ENCODE measurements around the gene C12orf75. TPM values are rescaled to one million over a fixed set of nuclear protein-coding genes. Genes with fewer than 3 reads are reported as not detected.

The C12orf75 gene
- total and polyA plus RNA-seq, 2 donors (not counting 3 experiments of a cell fraction or from before 2014, with no cell fraction given) = 23.6 to 60.7 TPM

GRCh38 chr12:105296116-105297089 lies 34.1 kb upstream of the C12orf75 start:
- H3K9me3 ChIP-seq (replicated peaks; ENCODE audit: control insufficient read depth, insufficient read depth, low read length) = no peaks in the 10 kb centered on the region
- ChIA-PET POLR2A (no interaction called here), CTCF (interaction anchor here (0.7 kb wide), 1 partner anchor 28 kb away, joined by 3 read pairs; no protein-coding TSS in a partner anchor)
- intact Hi-C loops (cut with micrococcal nuclease) = no loop called here
- no peaks in the 10 kb centered on the region for H3K36me3 ChIP-seq (ENCODE audit: control insufficient read depth in 2 of 2, extremely low read depth in 1 of 2, insufficient read depth in 2 of 2, low read length in 2 of 2)
- H4K20me1 ChIP-seq (replicated peaks; ENCODE audit: control insufficient read depth, extremely low read depth, insufficient read depth, low read length) = no peaks in the 10 kb centered on the region
- no peak for TF ChIP-seq MAX (IDR thresholded peaks at IDR 0.05; ENCODE audit: insufficient read depth, insufficient read length)
- no peak for TF ChIP-seq EZH2 (IDR thresholded peaks at IDR 0.05; ENCODE audit: borderline replicate concordance, low read depth, low read length, severe bottlenecking)
- no peak for TF ChIP-seq JUN (IDR thresholded peaks at IDR 0.05; ENCODE audit: borderline replicate concordance, insufficient read depth, insufficient read length, low read depth)
- TF ChIP-seq GATA2 (IDR thresholded peaks at IDR 0.05; ENCODE audit: insufficient read depth, insufficient read length, low read depth, low read length) = no peak
- no peak for TF ChIP-seq CTCF (IDR thresholded peaks at IDR 0.05; ENCODE audit: extremely low read depth in 1 of 2, insufficient read depth in 1 of 2, low read depth in 1 of 2, low read length in 2 of 2)
- TF ChIP-seq POLR2AphosphoS5 (IDR thresholded peaks at IDR 0.05; ENCODE audit: insufficient read depth, low read depth, low read length) = no peak
- no peak for TF ChIP-seq POLR2A (IDR thresholded peaks at IDR 0.05; ENCODE audit: low read depth, low read length)
- no peak for TF ChIP-seq FOS (IDR thresholded peaks at IDR 0.05; ENCODE audit: borderline replicate concordance, insufficient read depth, low read length)
- TF ChIP-seq MYC (IDR thresholded peaks at IDR 0.05; ENCODE audit: low read depth, low read length) = no peak
- FAIRE-seq (no peak), DNase-seq (ENCODE audit: low read depth, low spot score) (no peak)
- peaks cover 11% of the 10 kb centered on the region for H3K4me1 ChIP-seq (ENCODE audit: control insufficient read depth, extremely low read depth, insufficient read depth, low read length)
- BruUV-seq (replicated peaks) = no TSS peak
- H3K9ac ChIP-seq (replicated peaks; ENCODE audit: extremely low read depth, insufficient read depth, low read length) = no peak overlapping the region
- no peaks in the 10 kb centered on the region for H3K9me1 ChIP-seq (replicated peaks; ENCODE audit: control insufficient read depth, extremely low read depth, insufficient read depth, low read length)
- no peak overlapping the region for H2AFZ ChIP-seq (ENCODE audit: low read depth, low read length)
- no peaks in the 10 kb centered on the region for H3K27me3 ChIP-seq (ENCODE audit: control insufficient read depth in 2 of 2, insufficient read depth in 2 of 2, low read length in 2 of 2)
- no peak overlapping the region for H3K27ac ChIP-seq (ENCODE audit: insufficient read depth, low read depth, low read length)
- H3K4me2 ChIP-seq (ENCODE audit: insufficient read depth, low read length) = no peak overlapping the region
- H3K79me2 ChIP-seq (ENCODE audit: control insufficient read depth, insufficient read depth, low read length) = no peaks in the 10 kb centered on the region
- dilution Hi-C loops (cut with MboI; ENCODE audit: extremely low pct_ligation_motif_present, low sequenced_read_pairs) = no loop called here
- no peak overlapping the region for H3K4me3 ChIP-seq (replicated peaks in 1 of 3; ENCODE audit: insufficient read depth in 1 of 3, low read depth in 1 of 3, low read length in 3 of 3)
